WTC11 (cell line): ENCODE data around the gene PDE8A. TPM values are rescaled to one million over a fixed set of nuclear protein-coding genes. Genes with fewer than 3 reads are reported as not detected.

Source experiments
- ATAC-seq: fragments of 200-7000 bp; cut with Tn5 transposase; 2 replicates; pipeline ENCODE4 v1.10.0; 2021; ENCODE audit warnings: mild to moderate bottlenecking, moderate library complexity
- CTCF ChIA-PET: fragments of 300-600 bp; sonication (Branson Sonifier 250); formaldehyde crosslinking; loops from one replicate; lab custom pipeline; 2021; ENCODE audit warnings: antibody characterized with exemption; lab: Charles Lee
- POLR2A ChIA-PET: fragments of 350-600 bp; sonication (Branson Sonifier 250); formaldehyde crosslinking; loops from one replicate; lab custom pipeline; 2021; ENCODE audit warnings: antibody characterized with exemption; lab: Charles Lee
- DNase-seq: peaks from one replicate; pipeline ENCODE4 v3.0.0; 2021; ENCODE audit warnings: low spot score
- H3K27ac Mint-ChIP-seq: 2 replicates; pipeline ENCODE4 v1.8.0; 2021; ENCODE audit warnings: mixed read lengths
- H3K27me3 Mint-ChIP-seq: 2 replicates; pipeline ENCODE4 v1.8.0; 2021; ENCODE audit warnings: low read depth, mild to moderate bottlenecking, moderate library complexity, mixed read lengths
- H3K36me3 Mint-ChIP-seq: 2 replicates; pipeline ENCODE4 v1.8.0; 2021; ENCODE audit warnings: mixed read lengths
- H3K4me1 Mint-ChIP-seq: 2 replicates; pipeline ENCODE4 v1.8.0; 2022; ENCODE audit warnings: mixed read lengths
- H3K4me3 Mint-ChIP-seq: 2 replicates; pipeline ENCODE4 v1.8.0; 2021; ENCODE audit warnings: mild to moderate bottlenecking, moderate library complexity, mixed read lengths
- H3K9me3 Mint-ChIP-seq: 2 replicates; pipeline ENCODE4 v1.8.0; 2021; ENCODE audit warnings: mixed read lengths
- ARID4B ChIP-seq: sonication (generic); formaldehyde crosslinking; IDR thresholded peaks from 2 replicates; pipeline ENCODE4 v1.8.0; 2023; ENCODE audit warnings: missing genetic modification reagents, mild to moderate bottlenecking, borderline replicate concordance
- ATF1 ChIP-seq: sonication (generic); formaldehyde crosslinking; IDR thresholded peaks from 2 replicates; pipeline ENCODE4 v1.8.1; 2023; ENCODE audit warnings: mild to moderate bottlenecking, moderate library complexity, missing genetic modification reagents
- CREM ChIP-seq: sonication (generic); formaldehyde crosslinking; IDR thresholded peaks from 2 replicates; pipeline ENCODE4 v1.8.1; 2022; ENCODE audit warnings: mild to moderate bottlenecking, missing genetic modification reagents, moderate library complexity
- ESRRA ChIP-seq: sonication (generic); formaldehyde crosslinking; IDR thresholded peaks from 2 replicates; pipeline ENCODE4 v1.8.1; 2022; ENCODE audit warnings: mild to moderate bottlenecking, missing genetic modification reagents, borderline replicate concordance
- FOXJ3 ChIP-seq: sonication (generic); formaldehyde crosslinking; IDR thresholded peaks from 2 replicates; pipeline ENCODE4 v1.9.0; 2021; ENCODE audit warnings: missing genetic modification reagents, mild to moderate bottlenecking, borderline replicate concordance
- FOXK1 ChIP-seq: sonication (generic); formaldehyde crosslinking; IDR thresholded peaks from 2 replicates; pipeline ENCODE4 v1.8.0; 2022; ENCODE audit warnings: mild to moderate bottlenecking, moderate library complexity, missing genetic modification reagents
- GRHL2 ChIP-seq: fragments of 250-450 bp; sonication (Bioruptor Pico); IDR thresholded peaks from 2 replicates; pipeline ENCODE4 v1.8.0; 2022; ENCODE audit warnings: mild to moderate bottlenecking, moderate library complexity; ENCODE audit not compliant: insufficient replicate concordance, severe bottlenecking
- HMGA2 ChIP-seq: fragments of 250-450 bp; sonication (Bioruptor Pico); IDR thresholded peaks from 2 replicates; pipeline ENCODE4 v1.4.0; 2021; ENCODE audit warnings: mild to moderate bottlenecking, moderate library complexity
- NR2C2 ChIP-seq: sonication (generic); formaldehyde crosslinking; IDR thresholded peaks from 2 replicates; pipeline ENCODE4 v1.8.0; 2022; ENCODE audit warnings: mild to moderate bottlenecking, missing genetic modification reagents
- NR3C1 ChIP-seq: sonication (generic); formaldehyde crosslinking; conservative IDR thresholded peaks from 2 replicates; pipeline ENCODE4 v1.8.1; 2023; ENCODE audit warnings: low read depth, mild to moderate bottlenecking, missing genetic modification reagents
- OVOL2 ChIP-seq: fragments of 250-450 bp; sonication (Bioruptor Pico); IDR thresholded peaks from 2 replicates; pipeline ENCODE4 v1.9.0; 2021; ENCODE audit warnings: mild to moderate bottlenecking, borderline replicate concordance
- SMAD3 ChIP-seq: sonication (generic); formaldehyde crosslinking; IDR thresholded peaks from 2 replicates; pipeline ENCODE4 v1.8.0; 2022; ENCODE audit warnings: missing genetic modification reagents, mild to moderate bottlenecking, borderline replicate concordance
- SOX15 ChIP-seq: fragments of 250-450 bp; sonication (Bioruptor Pico); IDR thresholded peaks from 2 replicates; pipeline ENCODE4 v1.9.0; 2021; ENCODE audit warnings: mild to moderate bottlenecking
- TEAD4 ChIP-seq: sonication (generic); formaldehyde crosslinking; IDR thresholded peaks from 2 replicates; pipeline ENCODE4 v1.8.0; 2022; ENCODE audit warnings: mild to moderate bottlenecking, missing genetic modification reagents
- USF1 ChIP-seq: sonication (generic); formaldehyde crosslinking; IDR thresholded peaks from 2 replicates; pipeline ENCODE4 v1.8.0; 2022; ENCODE audit warnings: mild to moderate bottlenecking, missing genetic modification reagents
- ZNF138 ChIP-seq: sonication (generic); formaldehyde crosslinking; conservative IDR thresholded peaks from 2 replicates; pipeline ENCODE4 v1.8.1; 2022; ENCODE audit warnings: mild to moderate bottlenecking, moderate library complexity, missing genetic modification reagents
- ZNF219 ChIP-seq: sonication (generic); formaldehyde crosslinking; IDR thresholded peaks from 2 replicates; pipeline ENCODE4 v1.8.0; 2023; ENCODE audit warnings: missing genetic modification reagents, mild to moderate bottlenecking, borderline replicate concordance
- ZNF671 ChIP-seq: fragments of 250-450 bp; sonication (Bioruptor Pico); IDR thresholded peaks from 2 replicates; pipeline ENCODE4 v1.8.0; 2021; ENCODE audit warnings: mild to moderate bottlenecking
- total RNA-seq: library from RNA; stranded (reverse); gene quantifications from 3 replicates; pipeline ENCODE4 v1.2.3, GENCODE V29; 2021
- TF ChIP-seq, protein P1 (sequence below): sonication (generic); formaldehyde crosslinking; IDR thresholded peaks from 2 replicates; pipeline ENCODE4 v1.8.1; 2022; ENCODE audit warnings: missing genetic modification reagents, borderline replicate concordance
- TF ChIP-seq, protein P2 (sequence below): sonication (generic); formaldehyde crosslinking; IDR thresholded peaks from 2 replicates; pipeline ENCODE4 v1.8.0; 2022; ENCODE audit warnings: mild to moderate bottlenecking, missing genetic modification reagents
- TF ChIP-seq, protein P3 (sequence below): sonication (generic); formaldehyde crosslinking; IDR thresholded peaks from 2 replicates; pipeline ENCODE4 v1.8.1; 2023; ENCODE audit warnings: mild to moderate bottlenecking, missing genetic modification reagents

PDE8A gene
- total RNA-seq, 1 experiment from 2014 or later, result 13.9 TPM

GRCh38 chr15:85036716-85037115, 55.1 kb downstream of the PDE8A start:
- no peaks in the 10 kb centered on the region for H3K27me3 Mint-ChIP-seq
- H3K36me3 Mint-ChIP-seq, result no peaks in the 10 kb centered on the region
- ChIA-PET CTCF (interaction anchor here (1.3 to 1.5 kb wide), 3 partner anchors 109 to 449 kb away, joined by 3 to 6 read pairs (median 4); no protein-coding TSS in a partner anchor), POLR2A (interaction anchor here (0.7 to 0.8 kb wide), 2 partner anchors 10 to 321 kb away, joined by 3 read pairs; partner anchors contain the start of gene SEC11A)
- H3K4me3 Mint-ChIP-seq, result no peak overlapping the region
- no peaks in the 10 kb centered on the region for H3K9me3 Mint-ChIP-seq
- ATAC-seq (peak; percentile 55; the same call in 1 of the 2 replicates), DNase-seq (no peak)
- no peak overlapping the region for H3K27ac Mint-ChIP-seq
- no peak for TF ChIP-seq GRHL2 (CRISPR knock-in tag)
- no peak for TF ChIP-seq NR2C2 (CRISPR knock-in tag)
- no peak for TF ChIP-seq CREM (CRISPR knock-in tag)
- TF ChIP-seq, protein P1, sequence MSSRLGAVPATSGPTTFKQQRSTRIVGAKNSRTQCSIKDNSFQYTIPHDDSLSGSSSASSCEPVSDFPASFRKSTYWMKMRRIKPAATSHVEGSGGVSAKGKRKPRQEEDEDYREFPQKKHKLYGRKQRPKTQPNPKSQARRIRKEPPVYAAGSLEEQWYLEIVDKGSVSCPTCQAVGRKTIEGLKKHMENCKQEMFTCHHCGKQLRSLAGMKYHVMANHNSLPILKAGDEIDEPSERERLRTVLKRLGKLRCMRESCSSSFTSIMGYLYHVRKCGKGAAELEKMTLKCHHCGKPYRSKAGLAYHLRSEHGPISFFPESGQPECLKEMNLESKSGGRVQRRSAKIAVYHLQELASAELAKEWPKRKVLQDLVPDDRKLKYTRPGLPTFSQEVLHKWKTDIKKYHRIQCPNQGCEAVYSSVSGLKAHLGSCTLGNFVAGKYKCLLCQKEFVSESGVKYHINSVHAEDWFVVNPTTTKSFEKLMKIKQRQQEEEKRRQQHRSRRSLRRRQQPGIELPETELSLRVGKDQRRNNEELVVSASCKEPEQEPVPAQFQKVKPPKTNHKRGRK (CRISPR knock-in tag), result no peak
- no peak for TF ChIP-seq HMGA2 (CRISPR knock-in tag)
- TF ChIP-seq ZNF138 (CRISPR knock-in tag), result no peak
- TF ChIP-seq TEAD4, result no peak
- TF ChIP-seq, protein P2, sequence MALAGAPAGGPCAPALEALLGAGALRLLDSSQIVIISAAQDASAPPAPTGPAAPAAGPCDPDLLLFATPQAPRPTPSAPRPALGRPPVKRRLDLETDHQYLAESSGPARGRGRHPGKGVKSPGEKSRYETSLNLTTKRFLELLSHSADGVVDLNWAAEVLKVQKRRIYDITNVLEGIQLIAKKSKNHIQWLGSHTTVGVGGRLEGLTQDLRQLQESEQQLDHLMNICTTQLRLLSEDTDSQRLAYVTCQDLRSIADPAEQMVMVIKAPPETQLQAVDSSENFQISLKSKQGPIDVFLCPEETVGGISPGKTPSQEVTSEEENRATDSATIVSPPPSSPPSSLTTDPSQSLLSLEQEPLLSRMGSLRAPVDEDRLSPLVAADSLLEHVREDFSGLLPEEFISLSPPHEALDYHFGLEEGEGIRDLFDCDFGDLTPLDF (CRISPR knock-in tag), result no peak
- TF ChIP-seq ESRRA (CRISPR knock-in tag), result no peak
- TF ChIP-seq FOXK1 (CRISPR knock-in tag), result no peak
- TF ChIP-seq NR3C1 (CRISPR knock-in tag), result no peak
- TF ChIP-seq ZNF671 (CRISPR knock-in tag), result no peak
- no peak for TF ChIP-seq SOX15 (CRISPR knock-in tag)
- TF ChIP-seq, protein P3, sequence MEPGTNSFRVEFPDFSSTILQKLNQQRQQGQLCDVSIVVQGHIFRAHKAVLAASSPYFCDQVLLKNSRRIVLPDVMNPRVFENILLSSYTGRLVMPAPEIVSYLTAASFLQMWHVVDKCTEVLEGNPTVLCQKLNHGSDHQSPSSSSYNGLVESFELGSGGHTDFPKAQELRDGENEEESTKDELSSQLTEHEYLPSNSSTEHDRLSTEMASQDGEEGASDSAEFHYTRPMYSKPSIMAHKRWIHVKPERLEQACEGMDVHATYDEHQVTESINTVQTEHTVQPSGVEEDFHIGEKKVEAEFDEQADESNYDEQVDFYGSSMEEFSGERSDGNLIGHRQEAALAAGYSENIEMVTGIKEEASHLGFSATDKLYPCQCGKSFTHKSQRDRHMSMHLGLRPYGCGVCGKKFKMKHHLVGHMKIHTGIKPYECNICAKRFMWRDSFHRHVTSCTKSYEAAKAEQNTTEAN (CRISPR knock-in tag), result no peak
- TF ChIP-seq OVOL2 (CRISPR knock-in tag), result no peak
- TF ChIP-seq ARID4B (CRISPR knock-in tag), result no peak
- no peak for TF ChIP-seq ATF1
- H3K4me1 Mint-ChIP-seq, result peaks cover 29% of the 10 kb centered on the region

DNA sequence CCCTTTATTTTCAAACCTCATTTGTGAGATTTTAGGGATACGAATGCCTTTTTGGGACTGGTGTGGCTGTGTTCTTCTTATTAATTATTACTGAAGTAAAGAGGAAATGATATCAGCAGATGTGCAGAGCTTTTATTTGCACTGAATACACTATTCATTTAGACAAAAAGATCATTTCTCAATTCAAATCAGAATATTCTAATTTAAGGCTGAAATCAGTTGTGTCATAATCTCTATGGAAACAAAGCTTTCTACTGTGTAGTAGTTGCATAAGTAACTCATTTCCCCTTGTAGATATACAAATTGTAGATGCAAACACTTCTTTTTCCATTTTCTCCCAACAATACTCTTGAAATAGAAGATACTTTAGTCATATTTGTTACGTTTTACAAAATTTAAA, 56.0 kb downstream of the PDE8A start:
- H3K4me3 Mint-ChIP-seq, result no peak overlapping the region

More for the DNA sequence above, 56.0 kb downstream of the PDE8A start:
- H3K36me3 Mint-ChIP-seq, result no peaks in the 10 kb centered on the region
- no peaks in the 10 kb centered on the region for H3K9me3 Mint-ChIP-seq
- ChIA-PET CTCF (interaction anchor here (0.6 to 1.5 kb wide), 6 partner anchors 82 to 450 kb away, joined by 3 to 6 read pairs (median 3); no protein-coding TSS in a partner anchor), POLR2A (no interaction called here)
- TF ChIP-seq SMAD3 (CRISPR knock-in tag) (no peak), FOXJ3 (CRISPR knock-in tag) (no peak), ZNF219 (no peak), NR3C1 (CRISPR knock-in tag) (no peak), USF1 (CRISPR knock-in tag) (no peak)
- ATAC-seq (no peak), DNase-seq (no peak)
- H3K4me1 Mint-ChIP-seq, result peaks cover 23% of the 10 kb centered on the region
- no peaks in the 10 kb centered on the region for H3K27me3 Mint-ChIP-seq
- no peak overlapping the region for H3K27ac Mint-ChIP-seq
